K562 (cell line): ENCODE results near the gene B3GALT6.

ENCODE experiments used
- JUN ChIP-seq, 2 experiments: sonication (generic) in 1 of 2; formaldehyde crosslinking in 1 of 2; IDR thresholded peaks; 2 replicates each; pipeline versions ENCODE4 v1.6.1 to v1.8.0; 2012 to 2022; ENCODE audit warnings: borderline replicate concordance in 2 of 2, mild to moderate bottlenecking in 2 of 2, improper control_type of control experiment in 1 of 2, low read depth in 1 of 2, low read length in 1 of 2, missing genetic modification reagents in 1 of 2
- MYC ChIP-seq, 2 experiments: fragments of 250-450 bp in 1 of 2; sonication (Bioruptor Pico) in 1 of 2; IDR thresholded peaks; 2 replicates each; pipeline versions ENCODE4 v1.5.1 to v1.6.1; 2012 to 2021; ENCODE audit warnings: low read depth in 2 of 2, borderline replicate concordance in 1 of 2, improper control_type of control experiment in 1 of 2, low read length in 1 of 2, mild to moderate bottlenecking in 1 of 2, moderate library complexity in 1 of 2
- RBM39 ChIP-seq: fragments of 200-400 bp; formaldehyde crosslinking; optimal IDR thresholded peaks from 2 replicates; pipeline ENCODE3; 2018; ENCODE audit warnings: low read depth, low read length
- SIN3A ChIP-seq, 2 experiments: fragments of 150-350 bp in 1 of 2; IDR thresholded peaks; 2 replicates each; pipeline ENCODE4 v1.6.1; 2011 to 2016; ENCODE audit warnings: borderline replicate concordance in 2 of 2, low read depth in 2 of 2, low read length in 2 of 2, mild to moderate bottlenecking in 2 of 2, moderate library complexity in 2 of 2; ENCODE audit not compliant: control insufficient read depth in 1 of 2
- ZZZ3 ChIP-seq: fragments of 450-650 bp; IDR thresholded peaks from 2 replicates; pipeline ENCODE4 v1.6.1; 2016; ENCODE audit warnings: antibody characterized with exemption, mild to moderate bottlenecking, moderate library complexity

DNA sequence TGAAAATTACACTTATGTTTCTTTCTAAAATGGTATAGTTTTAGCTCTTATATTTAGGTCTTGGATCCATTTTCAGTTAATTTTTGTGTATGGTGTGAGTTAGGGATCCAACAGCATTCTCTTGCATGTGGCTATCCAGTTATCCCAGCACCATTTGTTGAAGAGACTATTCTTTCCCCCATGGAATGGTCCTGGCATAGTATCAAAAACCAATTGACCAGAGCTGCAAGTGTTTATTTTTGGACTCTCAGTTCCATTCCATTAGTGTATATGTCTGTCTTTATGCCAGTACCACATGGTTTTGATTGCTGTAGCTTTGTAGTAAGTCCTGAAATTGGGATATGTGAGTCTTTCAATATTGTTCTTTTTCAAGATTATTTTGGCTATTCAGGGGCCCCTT is 44.1 kb upstream of the B3GALT6 start:
- no peak for TF ChIP-seq SIN3A (IDR thresholded peaks at IDR 0.05; ENCODE audit: borderline replicate concordance in 2 of 2, control insufficient read depth in 1 of 2, low read depth in 2 of 2, low read length in 2 of 2)
- TF ChIP-seq JUN (IDR thresholded peaks at IDR 0.05; ENCODE audit: borderline replicate concordance, low read depth, low read length), result no peak
- no peak for TF ChIP-seq JUN (CRISPR knock-in tag; IDR thresholded peaks at IDR 0.05; ENCODE audit: borderline replicate concordance)
- TF ChIP-seq RBM39, result no peak
- TF ChIP-seq ZZZ3, result no peak
- no peak for TF ChIP-seq MYC (IDR thresholded peaks at IDR 0.05; ENCODE audit: low read depth, low read length)
- TF ChIP-seq MYC (CRISPR knock-in tag; IDR thresholded peaks at IDR 0.05; ENCODE audit: borderline replicate concordance, low read depth), result no peak
